Endothelial cell of umbilical vein (primary cell): ENCODE measurements around the gene ITGA8. TPM values are rescaled to one million over a fixed set of nuclear protein-coding genes. Genes with fewer than 3 reads are reported as not detected.

Experiments
- BruUV-seq: library from RNA; stranded (reverse); fragments of 400-500 nt; replicated peaks from 2 replicates; lab custom pipeline; 2021; lab: Mats Ljungman, UMichigan
- CTCF ChIA-PET: fragments of 300-600, 350-600 bp; sonication (Branson Sonifier 250); formaldehyde crosslinking; loops from one replicate; lab custom pipeline; 2021; ENCODE audit warnings: antibody characterized with exemption, inconsistent platforms; lab: Charles Lee
- POLR2A ChIA-PET: fragments of 300-600, 350-600 bp; sonication (Branson Sonifier 250); formaldehyde crosslinking; loops from one replicate; lab custom pipeline; 2021; ENCODE audit warnings: antibody characterized with exemption, inconsistent platforms; lab: Charles Lee
- DNase-seq: peaks from one replicate; pipeline ENCODE4 v3.0.0-alpha.2; 2011; ENCODE audit warnings: low read depth, low spot score
- FAIRE-seq: peaks from 2 replicates; lab custom pipeline; 2011; peaks lifted over from hg19 to GRCh38; lab: Jason Lieb, UNC
- H2AFZ ChIP-seq: 2 replicates; pipeline ENCODE4 v1.6.0; 2012; ENCODE audit warnings: low read depth, low read length, control low read depth, inconsistent platforms
- H3K27ac ChIP-seq: 2 replicates; pipeline ENCODE4 v1.5.1; 2011; ENCODE audit warnings: low read depth, mild to moderate bottlenecking, control low read depth, low read length, moderate library complexity; ENCODE audit not compliant: insufficient read depth
- H3K27me3 ChIP-seq, 2 experiments: 2 replicates each; pipeline versions ENCODE4 v1.6.0 to v1.6.1; 2011; ENCODE audit warnings: low read length in 2 of 2, mixed read lengths in 1 of 2; ENCODE audit not compliant: control insufficient read depth in 2 of 2, insufficient read depth in 2 of 2
- H3K36me3 ChIP-seq, 2 experiments: 2 replicates in 1 of 2; 3 replicates in 1 of 2; pipeline ENCODE4 v1.5.1; 2011; ENCODE audit warnings: low read length in 2 of 2, mild to moderate bottlenecking in 1 of 2, moderate library complexity in 1 of 2; ENCODE audit not compliant: control insufficient read depth in 2 of 2, insufficient read depth in 2 of 2; ENCODE audit errors: extremely low read depth in 1 of 2
- H3K4me1 ChIP-seq: 3 replicates; pipeline ENCODE4 v1.5.1; 2011; ENCODE audit warnings: mild to moderate bottlenecking, low read length; ENCODE audit not compliant: control insufficient read depth, insufficient read depth; ENCODE audit errors: extremely low read depth
- H3K4me2 ChIP-seq: 2 replicates; pipeline ENCODE4 v1.6.1; 2011; ENCODE audit warnings: low read length, control low read depth, mixed read lengths; ENCODE audit not compliant: insufficient read depth
- H3K4me3 ChIP-seq, 3 experiments: fragments of 200-600 bp in 1 of 3; sonication (generic), shearing (Covaris generic) in 1 of 3; replicated peaks in 1 of 3; 2 replicates each; pipeline ENCODE4 v1.5.1; 2011 to 2016; ENCODE audit warnings: control low read depth in 3 of 3, low read length in 3 of 3, mild to moderate bottlenecking in 2 of 3, inconsistent platforms in 1 of 3, low read depth in 1 of 3, moderate library complexity in 1 of 3; ENCODE audit not compliant: insufficient read depth in 1 of 3
- H3K79me2 ChIP-seq: 2 replicates; pipeline ENCODE4 v1.6.0; 2012; ENCODE audit warnings: low read length, inconsistent platforms; ENCODE audit not compliant: control insufficient read depth, insufficient read depth
- H3K9ac ChIP-seq: replicated peaks from 2 replicates; pipeline ENCODE3; 2011; ENCODE audit warnings: low read length, control low read depth; ENCODE audit not compliant: insufficient read depth; ENCODE audit errors: extremely low read depth
- H3K9me1 ChIP-seq: replicated peaks from 3 replicates; pipeline ENCODE4 v1.6.0; 2011; ENCODE audit warnings: mild to moderate bottlenecking, low read length; ENCODE audit not compliant: control insufficient read depth, insufficient read depth; ENCODE audit errors: extremely low read depth
- H3K9me3 ChIP-seq: replicated peaks from 2 replicates; pipeline ENCODE4 v1.5.1; 2012; ENCODE audit warnings: low read length, inconsistent platforms; ENCODE audit not compliant: control insufficient read depth, insufficient read depth
- H4K20me1 ChIP-seq: replicated peaks from 2 replicates; pipeline ENCODE3; 2011; ENCODE audit warnings: mild to moderate bottlenecking, low read length; ENCODE audit not compliant: control insufficient read depth, insufficient read depth; ENCODE audit errors: extremely low read depth
- EZH2 ChIP-seq: IDR thresholded peaks from 2 replicates; pipeline ENCODE4 v1.6.1; 2012; ENCODE audit warnings: borderline replicate concordance, low read depth, mild to moderate bottlenecking, moderate library complexity, low read length, inconsistent platforms; ENCODE audit not compliant: severe bottlenecking
- FOS ChIP-seq: IDR thresholded peaks from 2 replicates; pipeline ENCODE4 v1.6.1; 2011; ENCODE audit warnings: mild to moderate bottlenecking, low read length, moderate library complexity, borderline replicate concordance; ENCODE audit not compliant: insufficient read depth
- GATA2 ChIP-seq: IDR thresholded peaks from 2 replicates; pipeline ENCODE4 v1.7.0; 2011; ENCODE audit warnings: low read depth, mild to moderate bottlenecking, moderate library complexity, mixed read lengths, low read length; ENCODE audit not compliant: insufficient read length, insufficient read depth
- JUN ChIP-seq: IDR thresholded peaks from 2 replicates; pipeline ENCODE4 v1.6.1; 2011; ENCODE audit warnings: borderline replicate concordance, low read depth; ENCODE audit not compliant: insufficient read length, insufficient read depth
- MYC ChIP-seq: IDR thresholded peaks from one replicate; pipeline ENCODE4 v1.6.1; 2011; ENCODE audit warnings: mild to moderate bottlenecking, low read depth, low read length
- POLR2A ChIP-seq: IDR thresholded peaks from 2 replicates; pipeline ENCODE4 v1.6.1; 2012; ENCODE audit warnings: low read depth, mild to moderate bottlenecking, control low read depth, low read length
- POLR2AphosphoS5 ChIP-seq: IDR thresholded peaks from 2 replicates; pipeline ENCODE4 v1.6.1; 2012; ENCODE audit warnings: low read depth, mild to moderate bottlenecking, control low read depth, low read length, moderate library complexity; ENCODE audit not compliant: insufficient read depth
- dilution Hi-C: fragments of 300-500 bp; cut with MboI; formaldehyde crosslinking; loops from one replicate; pipeline ENCODE4 v1.15.0; 2019; ENCODE audit warnings: low sequenced_read_pairs; ENCODE audit not compliant: extremely low pct_ligation_motif_present
- intact Hi-C: fragments of 100-400 bp; cut with micrococcal nuclease; formaldehyde crosslinking; loops from one replicate; pipeline ENCODE4 v1.10.0; 2022
- polyA plus RNA-seq, 4 experiments: library from polyadenylated mRNA; depleted of rRNA in 3 of 4; stranded (reverse) in 3 of 4; unstranded in 1 of 4; fragments of >200 nt; gene quantifications; 2 replicates each; pipeline versions ENCODE4 v1.2.1 to v1.2.3, GENCODE V29; 2011 to 2012; ENCODE audit warnings: missing spikeins in 1 of 4
- total RNA-seq: library from RNA; stranded (reverse); gene quantifications from 2 replicates; pipeline ENCODE4 v1.2.3, GENCODE V29; 2021
- TF ChIP-seq, protein P1 (sequence below): IDR thresholded peaks from 2 replicates; pipeline ENCODE4 v1.6.1; 2011; ENCODE audit not compliant: insufficient read depth, insufficient read length
- TF ChIP-seq, protein P2 (sequence below), 2 donors: IDR thresholded peaks; 1 replicate in 1 of 2; 2 replicates in 1 of 2; pipeline ENCODE4 v1.5.1; 2011; ENCODE audit warnings: low read length in 2 of 2, mild to moderate bottlenecking in 2 of 2, moderate library complexity in 2 of 2, control low read depth in 1 of 2, inconsistent platforms in 1 of 2, low read depth in 1 of 2; ENCODE audit not compliant: insufficient read depth in 1 of 2; ENCODE audit errors: extremely low read depth in 1 of 2

ITGA8 gene
- total and polyA plus RNA-seq, 2 donors (not counting 3 experiments of a cell fraction or from before 2014, with no cell fraction given), result 0.04 to 0.40 TPM

DNA sequence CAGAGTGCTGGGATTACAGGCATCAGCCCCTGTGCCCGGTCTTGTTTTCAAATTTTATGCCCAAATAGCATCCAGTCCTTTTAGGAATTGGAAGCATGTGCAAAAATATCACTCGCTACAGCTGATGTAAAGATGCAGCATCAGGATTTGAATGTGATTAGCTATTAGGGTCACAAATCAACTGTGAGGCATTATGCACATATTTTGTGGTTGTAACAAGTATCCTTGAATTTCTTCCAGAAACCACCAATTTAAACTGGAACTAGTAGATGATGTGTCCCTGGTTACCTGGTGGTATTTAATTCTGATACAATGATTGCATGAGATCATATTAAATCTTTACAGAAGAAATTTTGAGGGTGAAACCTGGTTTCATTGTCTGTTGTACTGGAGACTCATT, 41.0 kb upstream of the ITGA8 start:
- ChIA-PET CTCF (no interaction called here), POLR2A (no interaction called here)
- no peaks in the 10 kb centered on the region for H3K9me3 ChIP-seq
- peaks cover 4 to 16% of the 10 kb centered on the region in 2 experiments for H3K27me3 ChIP-seq
- H3K27ac ChIP-seq, result no peak overlapping the region
- no TSS peak for BruUV-seq
- no peaks in the 10 kb centered on the region for H3K9me1 ChIP-seq
- no peak overlapping the region for H3K4me2 ChIP-seq
- intact Hi-C loops (no loop called here), dilution Hi-C loops (no loop called here)
- DNase-seq, result no peak
- H2AFZ ChIP-seq, result no peak overlapping the region
- no peaks in the 10 kb centered on the region for H4K20me1 ChIP-seq
- H3K4me1 ChIP-seq, result no peaks in the 10 kb centered on the region
- H3K36me3 ChIP-seq, result no peaks in the 10 kb centered on the region
- H3K79me2 ChIP-seq, result no peaks in the 10 kb centered on the region
- H3K9ac ChIP-seq, result no peak overlapping the region
- H3K4me3 ChIP-seq, result no peak overlapping the region
- FAIRE-seq, result no peak
- TF ChIP-seq, protein P1, sequence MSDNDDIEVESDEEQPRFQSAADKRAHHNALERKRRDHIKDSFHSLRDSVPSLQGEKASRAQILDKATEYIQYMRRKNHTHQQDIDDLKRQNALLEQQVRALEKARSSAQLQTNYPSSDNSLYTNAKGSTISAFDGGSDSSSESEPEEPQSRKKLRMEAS, result no peak

DNA sequence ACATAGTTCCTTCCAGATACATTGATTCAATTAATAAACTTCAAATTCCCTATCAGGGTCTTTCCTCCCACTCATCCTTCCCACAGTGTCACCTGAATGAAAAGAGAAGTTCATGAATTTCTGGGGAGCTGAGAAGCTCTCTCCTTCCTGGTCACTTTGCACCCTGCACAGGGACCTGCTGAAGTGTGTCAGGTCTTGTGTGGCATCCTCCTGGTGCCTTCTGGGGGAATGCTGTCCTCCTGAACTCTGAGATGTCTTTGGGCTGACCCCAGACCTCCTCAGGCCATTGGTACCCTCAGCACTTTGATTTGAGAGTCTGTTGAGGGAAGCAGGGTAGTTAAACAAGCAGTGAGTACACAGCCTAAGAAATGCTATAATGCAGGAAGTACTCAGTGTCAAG, 39.5 kb upstream of the ITGA8 start:
- no peaks in the 10 kb centered on the region for H3K9me1 ChIP-seq
- H3K27ac ChIP-seq, result no peak overlapping the region
- no peaks in the 10 kb centered on the region for H3K36me3 ChIP-seq
- no TSS peak for BruUV-seq
- no peaks in the 10 kb centered on the region for H3K9me3 ChIP-seq
- no peaks in the 10 kb centered on the region for H4K20me1 ChIP-seq
- peaks cover 8 to 24% of the 10 kb centered on the region in 2 experiments for H3K27me3 ChIP-seq
- no peak overlapping the region for H3K9ac ChIP-seq
- H3K4me3 ChIP-seq, result no peak overlapping the region
- no peak overlapping the region for H2AFZ ChIP-seq
- H3K4me1 ChIP-seq, result no peaks in the 10 kb centered on the region
- POLR2A ChIA-PET, result no interaction called here
- dilution Hi-C loops (no loop called here), intact Hi-C loops (no loop called here)
- no peak for FAIRE-seq
- no peak for DNase-seq
- TF ChIP-seq, protein P2, sequence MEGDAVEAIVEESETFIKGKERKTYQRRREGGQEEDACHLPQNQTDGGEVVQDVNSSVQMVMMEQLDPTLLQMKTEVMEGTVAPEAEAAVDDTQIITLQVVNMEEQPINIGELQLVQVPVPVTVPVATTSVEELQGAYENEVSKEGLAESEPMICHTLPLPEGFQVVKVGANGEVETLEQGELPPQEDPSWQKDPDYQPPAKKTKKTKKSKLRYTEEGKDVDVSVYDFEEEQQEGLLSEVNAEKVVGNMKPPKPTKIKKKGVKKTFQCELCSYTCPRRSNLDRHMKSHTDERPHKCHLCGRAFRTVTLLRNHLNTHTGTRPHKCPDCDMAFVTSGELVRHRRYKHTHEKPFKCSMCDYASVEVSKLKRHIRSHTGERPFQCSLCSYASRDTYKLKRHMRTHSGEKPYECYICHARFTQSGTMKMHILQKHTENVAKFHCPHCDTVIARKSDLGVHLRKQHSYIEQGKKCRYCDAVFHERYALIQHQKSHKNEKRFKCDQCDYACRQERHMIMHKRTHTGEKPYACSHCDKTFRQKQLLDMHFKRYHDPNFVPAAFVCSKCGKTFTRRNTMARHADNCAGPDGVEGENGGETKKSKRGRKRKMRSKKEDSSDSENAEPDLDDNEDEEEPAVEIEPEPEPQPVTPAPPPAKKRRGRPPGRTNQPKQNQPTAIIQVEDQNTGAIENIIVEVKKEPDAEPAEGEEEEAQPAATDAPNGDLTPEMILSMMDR (IDR thresholded peaks at IDR 0.05; ENCODE audit: extremely low read depth in 1 of 2, insufficient read depth in 1 of 2, low read depth in 1 of 2, low read length in 2 of 2), result no peak
- TF ChIP-seq JUN (no peak), GATA2 (no peak), EZH2 (no peak), MYC (no peak), POLR2AphosphoS5 (no peak), POLR2A (no peak), FOS (no peak)
- TF ChIP-seq, protein P1, result no peak
- CTCF ChIA-PET, result interaction anchor here (0.5 kb wide), 1 partner anchor 231 kb away, joined by 3 read pairs; no protein-coding TSS in a partner anchor
- no peak overlapping the region for H3K4me2 ChIP-seq
- no peaks in the 10 kb centered on the region for H3K79me2 ChIP-seq
